Activated CD4-positive, CD25-positive, alpha-beta regulatory T cell treated with anti-CD3 and anti-CD28 coated beads, Interleukin-2, amount 50 U/mL, for 24 hours (primary cell): ENCODE measurements around the gene UTP25.
"Not testable (repeated sequence)": the region's sequence is repeated elsewhere in the genome, so short reads cannot be mapped to it uniquely, and the experiment has no call there.

ENCODE experiments used
- ATAC-seq, 2 donors: fragments of 150-1000 bp; cut with Tn5 transposase; one replicate each; pipeline ENCODE4 v1.10.0; 2021; ENCODE audit warnings: mild to moderate bottlenecking in 1 of 2, moderate library complexity in 1 of 2

The UTP25 gene

GRCh38 chr1:209873067-209873799 lies 45.5 kb downstream of the UTP25 start:
- no peak for ATAC-seq

GRCh38 chr1:209875515-209875914 lies 47.7 kb downstream of the UTP25 start:
- ATAC-seq: no peak

- ATAC-seq: no peak
Measured at GRCh38 chr1:209876078-209876800, 48.5 kb downstream of the UTP25 start.

GRCh38 chr1:209877087-209877764 lies 49.5 kb downstream of the UTP25 start:
- no peak for ATAC-seq

GRCh38 chr1:209878964-209879363 lies 51.2 kb downstream of the UTP25 start:
- no peak for ATAC-seq

- ATAC-seq: no peak
Measured at GRCh38 chr1:209879539-209879938, 51.8 kb downstream of the UTP25 start.

GRCh38 chr1:209880031-209880430 lies 52.3 kb downstream of the UTP25 start:
- no peak for ATAC-seq

GRCh38 chr1:209881619-209882018 lies 53.8 kb downstream of the UTP25 start:
- no peak for ATAC-seq

- no peak for ATAC-seq
Measured at GRCh38 chr1:209882286-209882685, 54.5 kb downstream of the UTP25 start.

GRCh38 chr1:209882942-209883340 lies 55.2 kb downstream of the UTP25 start:
- ATAC-seq: no peak

GRCh38 chr1:209883341-209883971 lies 55.7 kb downstream of the UTP25 start:
- no peak for ATAC-seq

GRCh38 chr1:209884249-209884648 lies 56.5 kb downstream of the UTP25 start:
- peak; percentile 24 to 28 for ATAC-seq

- peak; percentile 99 to 100 for ATAC-seq
Measured at GRCh38 chr1:209884665-209885117, 56.9 kb downstream of the UTP25 start.

GRCh38 chr1:209885403-209886218 lies 57.8 kb downstream of the UTP25 start:
- no peak for ATAC-seq

GRCh38 chr1:209886219-209886536 lies 58.4 kb downstream of the UTP25 start:
- ATAC-seq: no peak

GRCh38 chr1:209888291-209889076 lies 60.7 kb downstream of the UTP25 start:
- ATAC-seq: not testable (repeated sequence)

GRCh38 chr1:209889077-209889418 lies 61.3 kb downstream of the UTP25 start:
- ATAC-seq: no peak

- no peak for ATAC-seq
Measured at GRCh38 chr1:209890641-209891330, 63.0 kb downstream of the UTP25 start.

- ATAC-seq: no peak
Measured at GRCh38 chr1:209893751-209894150, 66.0 kb downstream of the UTP25 start.

- no peak for ATAC-seq
Measured at GRCh38 chr1:209895709-209896108, 67.9 kb downstream of the UTP25 start.

GRCh38 chr1:209896346-209896745 lies 68.6 kb downstream of the UTP25 start:
- ATAC-seq: no peak
